HG02885 (cell line): Measurements from ENCODE around the gene TXNDC16.
A peak's percentile ranks its signal among the peaks of the same experiment; 100 is the strongest.

Source experiments
- ATAC-seq: cut with Tn5 transposase; IDR thresholded peaks from one replicate; pipeline ENCODE4 v1.9.1; 2021; ENCODE audit warnings: mild to moderate bottlenecking; ENCODE audit not compliant: unreplicated experiment, poor library complexity

TXNDC16 gene

DNA sequence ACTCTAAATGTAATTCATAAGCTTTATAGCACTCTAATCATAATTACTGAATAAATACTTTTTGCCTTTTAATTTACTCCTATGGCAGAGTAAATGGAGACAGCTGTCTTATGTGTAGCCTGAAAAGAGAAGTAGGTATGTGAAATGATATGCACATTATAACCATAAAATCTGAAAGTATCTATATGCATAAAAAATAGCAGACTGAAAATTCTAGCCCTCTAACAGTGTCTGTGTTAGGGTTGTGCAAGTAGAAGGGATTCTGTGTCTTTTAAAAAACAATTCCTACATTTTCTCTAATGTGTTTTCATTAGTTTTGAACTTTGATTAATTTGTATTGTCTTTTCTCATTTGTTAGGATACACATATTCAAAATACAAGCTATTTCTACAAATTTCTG lies 94.9 kb downstream of the TXNDC16 start:
- ATAC-seq: no peak

DNA sequence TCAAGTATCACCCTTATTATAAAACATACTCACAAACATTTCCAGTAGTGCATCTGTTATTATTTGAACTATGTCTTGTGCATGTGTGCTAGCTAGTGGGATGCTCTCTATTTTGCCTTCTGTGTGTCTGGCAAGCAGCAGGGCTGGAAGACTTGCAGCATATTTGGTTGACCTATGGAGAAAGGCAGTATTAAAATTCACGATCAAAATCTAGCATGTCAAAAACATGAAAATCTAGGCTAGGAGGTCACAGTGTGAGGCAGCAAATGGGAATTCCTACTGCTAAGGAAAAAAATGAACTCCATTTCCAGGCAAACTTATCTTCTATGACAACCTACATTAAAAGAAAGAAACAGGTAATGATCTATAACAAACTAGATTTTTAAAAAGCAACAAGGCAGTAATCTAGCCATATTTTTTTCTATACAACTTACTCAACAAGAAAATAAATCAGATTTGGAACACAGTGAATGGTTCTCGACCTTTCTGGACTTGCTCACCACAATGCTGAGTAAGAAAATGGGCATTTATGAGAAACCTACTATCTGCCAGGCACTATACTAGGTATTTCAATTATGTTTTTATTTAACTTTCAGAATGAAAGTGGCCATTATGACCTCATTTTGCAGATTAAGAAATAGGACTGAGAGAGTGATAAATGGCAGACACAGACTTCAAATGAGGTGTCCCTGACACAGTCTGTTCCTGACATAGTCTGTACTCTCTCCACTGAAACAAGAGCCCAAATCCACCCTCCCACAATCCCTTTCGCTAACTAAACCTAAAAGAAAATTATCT lies 96.8 kb downstream of the TXNDC16 start:
- ATAC-seq: no peak

DNA sequence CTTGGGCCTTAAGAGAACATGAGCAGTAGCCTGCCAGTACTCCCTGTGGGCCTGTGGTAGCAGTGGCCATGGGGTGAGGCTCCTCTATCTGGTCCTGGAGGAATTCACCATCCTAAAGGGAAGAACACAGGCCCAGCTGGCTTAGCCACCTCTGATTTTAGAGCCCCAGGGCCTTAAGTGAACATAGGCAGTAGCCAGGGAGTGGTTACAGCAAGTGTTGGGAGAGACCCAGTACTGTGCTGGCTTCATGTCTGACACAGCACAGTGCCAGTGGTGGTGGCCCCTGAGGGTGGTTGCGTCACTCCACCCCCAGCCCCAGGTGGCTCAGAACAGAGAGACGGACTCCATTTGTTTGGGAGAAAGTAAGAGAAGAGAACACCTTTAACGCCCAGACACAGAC lies 105.1 kb downstream of the TXNDC16 start:
- no peak for ATAC-seq

DNA sequence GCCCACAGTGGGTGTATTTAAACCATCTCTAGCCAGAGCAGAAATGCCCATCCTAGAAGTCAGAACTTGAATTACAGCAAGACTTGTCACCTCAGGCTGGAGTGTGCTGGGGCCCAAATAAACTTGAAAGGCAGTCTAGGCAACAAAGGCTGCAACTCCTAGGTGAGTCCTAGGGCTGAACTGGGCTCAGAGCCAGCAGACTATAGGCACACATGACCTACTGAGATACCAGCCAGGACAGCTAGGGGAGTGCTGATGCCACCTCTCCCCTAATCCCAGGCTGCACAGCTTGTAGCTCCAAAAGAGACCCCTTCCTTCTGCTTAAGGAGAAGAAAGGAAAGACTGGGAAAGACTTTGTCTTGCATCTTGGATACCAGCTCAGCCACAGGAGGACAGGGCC lies 106.0 kb downstream of the TXNDC16 start:
- no peak for ATAC-seq

DNA sequence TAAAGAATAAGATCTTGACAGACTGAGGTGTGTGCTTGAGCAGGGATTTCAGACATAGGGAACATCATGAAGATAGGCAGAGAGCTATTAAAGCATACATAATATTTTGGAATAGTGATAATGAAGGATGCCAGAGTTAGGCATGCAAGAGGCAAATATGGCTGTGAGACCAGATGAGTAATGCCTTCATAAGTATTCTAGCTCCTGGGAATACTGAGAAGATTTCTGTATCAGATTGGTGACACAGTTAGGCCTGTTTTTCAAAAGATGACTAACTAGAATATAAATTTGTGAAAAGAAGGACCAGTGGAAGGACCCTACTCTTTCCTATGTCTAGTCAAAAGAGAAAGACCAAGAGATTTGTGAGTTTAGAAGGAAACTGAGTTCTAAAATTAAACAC lies 108.8 kb downstream of the TXNDC16 start:
- no peak for ATAC-seq

DNA sequence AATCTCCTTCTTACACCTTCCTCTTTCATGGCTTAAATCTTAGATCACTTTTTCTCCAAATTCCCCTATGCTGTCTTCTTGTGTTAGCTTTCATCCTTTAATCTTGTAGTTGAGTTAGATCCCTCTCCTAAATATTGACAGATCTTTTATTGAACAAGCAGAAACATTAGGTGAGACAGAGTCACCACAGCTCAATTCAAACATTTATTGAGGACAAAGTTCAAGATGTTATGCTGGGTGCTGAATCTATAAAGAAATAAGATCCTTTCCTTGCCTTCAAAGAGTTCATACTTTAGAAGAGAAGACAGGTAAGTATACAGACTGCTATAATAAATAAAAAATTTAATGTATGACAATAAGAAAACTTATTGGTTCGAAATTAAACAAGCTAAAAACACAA lies 109.7 kb downstream of the TXNDC16 start:
- ATAC-seq: no peak

DNA sequence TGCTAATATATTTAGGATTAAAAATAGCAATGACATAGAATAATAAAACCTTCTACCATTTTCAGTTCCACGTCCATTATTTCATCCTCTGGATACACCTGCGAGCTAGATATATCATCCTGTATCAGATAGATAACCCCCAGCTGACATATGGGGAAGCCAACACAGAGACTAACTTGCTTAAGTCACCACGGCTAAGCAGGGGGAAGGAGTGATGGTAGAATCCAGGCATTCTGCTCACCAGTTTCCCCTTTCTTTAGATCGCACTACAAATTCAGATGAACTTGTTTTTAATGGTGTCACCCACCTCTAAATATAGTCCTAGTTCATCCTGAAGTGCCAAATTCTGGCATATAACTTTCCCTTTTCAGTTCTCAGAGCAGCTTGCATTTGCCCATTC lies 110.1 kb downstream of the TXNDC16 start:
- no peak for ATAC-seq

DNA sequence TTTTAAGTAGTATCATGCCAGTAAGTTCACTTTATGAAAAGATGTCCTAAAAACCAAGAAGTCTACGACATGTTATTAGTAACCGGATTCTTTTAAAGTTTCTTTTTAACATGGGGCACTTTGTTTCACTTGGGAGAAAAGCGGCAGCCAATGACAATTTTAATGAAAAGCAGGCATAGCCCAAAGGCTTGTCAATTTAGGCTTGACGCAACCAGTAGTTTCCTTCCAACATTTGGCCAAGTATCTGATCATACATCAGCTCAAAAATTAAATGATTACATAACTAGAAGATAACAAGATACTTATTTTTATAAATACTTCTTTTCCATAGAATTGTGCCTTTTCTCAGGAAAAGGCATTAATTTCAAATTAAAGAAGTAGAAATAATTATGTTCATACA lies 112.8 kb downstream of the TXNDC16 start:
- no peak for ATAC-seq

DNA sequence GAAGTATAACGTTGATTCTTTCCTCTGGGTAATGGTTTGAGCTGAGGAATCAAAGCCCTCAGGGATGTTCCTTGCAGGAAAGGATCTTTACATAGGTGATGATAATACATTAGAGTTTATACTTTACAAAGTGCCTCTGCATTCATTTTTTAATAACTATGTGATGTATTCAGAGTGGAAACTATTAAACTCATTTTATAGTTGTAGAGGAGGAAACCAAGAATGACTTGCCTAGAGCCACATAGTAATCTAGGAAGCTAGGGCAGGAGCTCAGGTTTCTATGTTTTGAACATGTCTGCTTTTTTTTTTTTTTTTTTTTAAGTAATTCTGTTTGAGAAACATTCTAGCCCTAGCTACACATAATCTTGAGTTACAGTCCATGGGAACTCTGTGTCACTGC lies 117.3 kb downstream of the TXNDC16 start:
- ATAC-seq: no peak

DNA sequence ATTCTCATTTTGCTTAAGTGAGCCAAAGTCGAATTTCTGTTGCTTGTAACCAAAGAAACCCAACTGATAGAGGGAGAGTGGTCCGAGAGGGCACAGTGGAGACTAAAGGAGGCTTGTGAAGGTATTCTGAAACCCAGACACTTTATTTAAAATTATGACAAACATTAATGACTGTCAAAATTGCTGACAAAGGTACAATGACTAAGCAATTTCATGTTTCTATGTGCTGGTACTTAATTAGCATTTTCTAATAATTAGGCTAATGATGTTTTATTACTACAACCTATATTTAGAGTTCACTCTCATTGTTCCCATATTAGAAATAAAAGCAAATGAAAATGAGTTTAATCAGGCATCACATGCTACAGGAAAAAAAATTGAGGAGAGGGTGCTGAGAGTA lies 121.8 kb downstream of the TXNDC16 start:
- ATAC-seq: no peak

DNA sequence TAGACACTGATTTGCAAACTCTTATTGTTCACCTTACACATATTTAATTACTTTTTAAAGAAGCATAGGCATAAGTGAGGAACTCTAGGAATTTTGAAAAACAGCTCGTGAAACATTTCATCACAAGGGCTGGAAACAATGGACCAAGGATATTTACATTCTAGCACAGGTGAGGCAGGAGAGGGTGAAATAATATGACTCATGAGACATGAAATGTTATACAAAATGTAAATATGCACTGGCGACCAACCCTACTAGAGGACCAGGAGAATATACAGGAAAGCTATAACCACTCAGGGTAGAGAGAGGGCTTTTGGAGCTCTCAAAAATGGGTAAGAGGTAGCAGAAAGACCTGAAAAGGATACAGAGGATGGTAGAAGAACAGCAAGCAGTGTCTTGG lies 122.9 kb downstream of the TXNDC16 start:
- no peak for ATAC-seq

DNA sequence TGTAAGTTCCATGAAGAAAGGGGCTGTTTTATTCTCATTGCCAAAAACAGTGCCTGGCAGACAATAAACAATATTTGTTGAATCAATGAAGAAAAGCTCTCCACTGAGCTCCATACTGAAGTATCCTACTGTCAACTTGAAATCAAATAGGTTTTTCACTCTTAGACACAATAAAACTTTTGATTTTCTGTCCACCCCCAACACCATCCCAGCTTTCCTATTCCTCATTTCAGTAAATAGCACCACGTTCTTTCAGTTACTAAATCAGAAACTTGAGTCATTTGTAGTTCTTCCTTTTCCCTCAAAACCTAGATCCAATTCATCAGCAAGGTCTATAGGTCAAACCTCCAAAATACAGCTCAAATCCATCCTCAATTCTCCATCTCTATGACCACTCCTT lies 124.8 kb downstream of the TXNDC16 start:
- ATAC-seq: no peak

DNA sequence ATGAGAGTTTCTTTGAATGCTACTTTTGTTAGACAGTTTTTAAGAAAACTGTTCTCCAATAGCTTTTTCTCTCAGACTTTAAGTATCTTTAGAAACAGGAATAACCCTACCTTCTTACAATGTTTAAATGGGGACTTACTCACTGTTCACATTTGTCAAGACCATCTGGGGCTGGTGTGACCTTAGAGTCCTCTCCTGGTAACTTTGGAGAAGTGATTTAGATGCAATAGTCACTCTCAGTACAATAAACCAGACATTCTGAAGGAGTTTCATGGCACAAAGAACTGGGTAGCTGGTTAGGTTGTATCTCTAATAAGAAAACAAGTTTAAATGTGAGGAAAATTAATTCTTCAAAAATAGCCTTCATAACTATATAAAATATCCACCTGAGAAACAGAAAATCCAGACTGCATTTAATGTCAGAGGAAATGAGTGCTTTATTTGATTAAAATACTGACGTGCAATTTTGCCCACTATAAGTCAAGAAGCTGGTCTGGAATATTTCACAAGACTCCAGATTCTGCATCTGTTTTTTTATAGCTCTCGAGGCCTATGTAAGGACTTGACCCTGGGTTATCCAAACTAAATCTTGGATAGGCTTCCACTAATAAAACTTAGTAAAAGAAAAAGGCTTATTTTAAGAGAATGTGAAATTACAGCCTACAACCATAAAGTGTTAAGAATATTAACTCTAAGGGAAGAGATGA lies 129.5 kb downstream of the TXNDC16 start:
- no peak for ATAC-seq

DNA sequence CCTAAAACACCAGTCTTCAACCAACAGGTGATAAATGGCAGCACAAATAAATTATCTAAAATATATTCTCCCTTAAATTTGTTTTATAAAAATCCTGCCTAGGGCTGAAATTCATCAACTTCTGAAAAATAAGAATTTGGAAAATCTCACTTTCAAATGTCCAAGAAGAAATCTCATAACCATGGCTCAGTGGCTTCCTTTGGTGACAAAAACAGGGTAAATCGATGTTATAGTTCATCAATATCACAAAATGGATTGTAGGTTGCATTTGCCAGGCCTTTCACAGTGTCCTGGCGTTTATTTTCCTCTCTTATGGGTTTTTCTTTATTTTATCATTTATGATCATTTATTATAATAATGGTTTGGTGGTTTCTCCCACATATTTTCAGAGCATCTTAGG lies 135.2 kb downstream of the TXNDC16 start:
- no peak for ATAC-seq

DNA sequence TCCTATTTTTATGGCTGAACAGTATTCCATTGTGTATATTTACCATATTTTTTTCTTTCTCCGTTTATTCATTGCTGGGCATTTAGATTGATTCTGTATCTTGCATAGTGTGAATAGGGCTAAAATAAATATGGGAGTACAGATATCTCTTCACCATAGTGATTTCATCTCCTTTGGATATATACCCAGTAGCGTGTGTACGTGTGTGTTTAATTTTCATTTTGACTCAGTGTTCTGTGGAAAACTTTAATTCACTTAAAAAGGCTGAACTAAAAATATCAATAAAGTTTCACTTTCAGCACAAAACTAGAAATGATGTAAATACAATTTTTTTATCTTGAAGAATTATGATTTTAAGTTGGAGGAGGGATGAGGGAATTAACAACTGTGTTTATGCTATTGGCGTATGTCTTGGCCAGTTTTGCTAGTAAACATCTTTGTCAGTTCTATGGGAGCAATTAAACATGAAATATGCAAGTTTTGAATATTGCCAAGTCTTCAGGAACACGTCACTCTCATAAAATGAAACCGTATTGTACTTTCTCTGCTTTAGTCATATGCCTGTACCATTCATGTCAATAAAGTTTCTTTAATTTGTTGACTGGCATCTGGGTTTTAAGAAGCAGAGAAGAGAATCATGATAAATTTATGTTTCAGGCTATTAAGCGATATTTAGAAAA lies 138.4 kb downstream of the TXNDC16 start:
- ATAC-seq: no peak

DNA sequence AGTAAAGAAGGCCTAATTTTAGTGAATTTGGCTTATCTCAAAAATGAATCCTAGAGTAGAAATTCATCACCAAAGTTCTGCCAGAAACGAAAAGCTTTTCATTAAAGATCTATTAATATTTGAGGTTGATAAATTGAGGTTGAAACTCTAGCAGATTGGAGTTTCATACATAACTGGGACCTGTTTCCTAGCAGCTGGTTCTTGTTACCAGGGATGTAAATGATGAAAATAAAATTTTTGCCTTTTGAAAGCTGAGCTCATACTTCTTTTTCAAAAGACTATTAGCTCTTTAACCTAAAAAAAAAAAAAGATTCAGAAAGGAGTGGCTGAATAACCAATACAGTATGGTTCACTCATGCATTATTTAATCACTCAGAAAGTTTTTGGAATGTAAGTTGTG lies 139.9 kb downstream of the TXNDC16 start:
- no peak for ATAC-seq

DNA sequence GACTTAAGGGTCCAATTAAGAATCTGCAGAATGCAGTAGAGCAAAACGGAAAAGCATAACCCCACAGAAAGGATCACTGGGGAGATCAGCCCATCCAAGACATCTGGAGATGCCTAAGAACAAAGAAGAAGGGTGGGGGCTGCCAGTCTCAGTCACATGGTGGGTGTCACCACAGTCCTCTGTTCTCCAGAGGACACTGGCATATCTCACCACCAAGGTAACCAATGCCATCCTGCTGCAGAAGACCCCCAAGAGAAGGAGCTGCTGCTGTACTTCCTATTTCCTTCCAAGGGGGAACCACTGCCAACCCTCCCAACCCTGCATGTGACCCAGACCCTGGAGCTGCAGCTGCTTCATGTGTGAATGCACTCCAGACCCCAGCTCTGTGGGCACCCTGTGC lies 147.0 kb downstream of the TXNDC16 start:
- no peak for ATAC-seq

DNA sequence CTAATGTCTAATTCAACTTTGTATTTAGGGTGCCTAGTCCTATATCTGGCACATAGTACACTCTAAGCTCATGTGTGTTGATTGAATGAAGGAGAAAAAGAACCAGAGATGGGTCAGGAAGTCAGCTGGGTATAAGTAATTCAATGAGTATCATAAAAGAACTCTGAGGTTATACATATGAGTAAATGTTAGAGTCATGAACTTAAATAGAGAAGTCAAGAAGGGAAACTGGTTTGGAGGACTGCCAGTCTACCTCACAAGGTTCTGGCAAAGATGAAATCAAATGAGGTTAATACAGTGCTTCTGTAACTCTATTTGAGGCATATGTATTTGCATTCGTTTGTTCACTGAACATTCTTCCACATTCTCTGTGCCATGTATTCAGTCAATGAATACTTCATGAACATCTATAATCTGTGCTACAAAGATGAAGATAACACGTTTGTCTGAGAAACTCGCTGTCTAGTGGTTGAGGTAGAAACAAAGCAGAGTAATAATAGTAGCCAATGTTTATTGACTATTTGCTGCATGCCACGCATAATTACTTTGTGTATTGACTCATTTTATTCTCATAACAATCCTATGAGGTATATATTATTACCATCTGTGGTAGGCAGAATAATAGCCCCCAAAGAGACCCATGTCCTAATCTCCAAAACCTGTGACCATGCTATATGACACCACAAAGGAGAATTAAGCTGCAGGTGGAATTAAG lies 149.3 kb downstream of the TXNDC16 start:
- ATAC-seq: peak; percentile 71

DNA sequence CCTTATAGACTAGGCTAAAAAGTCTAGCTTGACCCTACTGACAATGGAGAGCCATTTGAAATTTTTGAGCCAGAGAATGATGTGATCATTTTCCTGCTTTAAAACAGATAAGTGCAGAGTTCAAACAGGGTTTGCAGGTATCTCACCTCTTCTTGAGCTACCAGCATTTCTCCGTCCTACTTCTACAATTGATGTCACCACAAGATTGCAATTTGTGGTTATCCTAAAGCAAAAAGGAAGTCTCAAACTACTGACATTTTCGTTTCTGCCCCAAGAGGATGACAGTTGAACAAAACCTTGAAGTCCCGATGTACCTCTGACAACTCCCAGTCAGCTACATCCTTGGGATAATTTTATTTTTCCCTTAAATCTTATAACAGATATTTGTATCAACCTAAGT lies 151.5 kb downstream of the TXNDC16 start:
- no peak for ATAC-seq

DNA sequence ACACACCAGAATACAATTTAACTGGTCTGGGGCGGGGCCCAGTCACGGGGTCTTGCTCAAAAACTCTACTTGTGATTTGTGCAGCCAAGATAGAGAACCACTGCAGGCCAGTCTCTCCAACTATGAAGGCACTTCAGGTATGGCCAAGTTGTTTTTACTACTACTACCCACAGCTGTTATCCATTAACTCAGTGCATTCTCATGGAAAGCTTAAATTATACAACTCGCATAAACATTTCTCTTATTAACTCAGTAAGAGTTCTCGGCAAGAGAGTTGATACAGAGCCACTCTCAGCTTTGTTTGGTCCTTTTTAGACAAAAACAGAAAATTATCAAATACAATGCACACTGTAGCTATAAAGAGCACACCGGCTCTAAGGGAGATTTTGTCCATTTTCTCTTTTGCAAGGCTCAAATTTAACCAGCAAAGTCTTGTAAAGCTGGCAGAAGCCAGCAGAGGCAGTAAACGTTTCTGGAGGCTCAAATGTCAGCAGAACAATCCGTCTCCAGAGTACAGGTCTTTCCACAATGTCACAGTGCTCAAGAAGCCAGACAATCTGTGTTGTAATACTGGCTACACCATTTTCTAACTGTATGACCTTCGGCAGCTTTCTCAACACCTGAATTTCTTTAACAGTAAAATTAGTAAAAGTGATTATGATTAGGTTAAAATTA lies 152.2 kb downstream of the TXNDC16 start:
- no peak for ATAC-seq
